Measurements from ENCODE around the gene SOX6.

DNA sequence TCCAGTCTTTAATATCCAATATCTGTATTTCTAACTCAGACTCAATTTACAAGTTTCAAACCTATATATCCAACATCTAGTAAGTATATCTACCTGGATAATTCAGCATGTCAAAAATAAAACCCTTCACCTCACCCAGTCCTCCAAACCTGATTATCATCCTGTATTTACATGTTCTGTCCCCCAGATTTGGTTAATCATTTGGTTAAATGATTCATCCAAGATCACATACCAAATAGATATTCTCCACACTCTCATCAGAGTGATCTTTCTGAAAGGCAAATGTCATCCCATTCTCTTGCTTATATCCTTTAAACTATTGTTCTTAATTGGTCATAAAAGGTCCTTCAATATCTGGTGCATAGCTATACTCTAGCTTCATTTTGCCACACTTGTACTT lies 199.0 kb downstream of the SOX6 start:
- TF ChIP-seq CREB1 (CRISPR knock-in tag; IDR thresholded peaks at IDR 0.05; ENCODE audit: low read depth): no peak
- no peak for TF ChIP-seq STAT1 (IDR thresholded peaks at IDR 0.05; ENCODE audit: unreplicated experiment)
- no peak for TF ChIP-seq POLR2AphosphoS5 (IDR thresholded peaks at IDR 0.05; ENCODE audit: low read depth)
- TF ChIP-seq, protein P1, sequence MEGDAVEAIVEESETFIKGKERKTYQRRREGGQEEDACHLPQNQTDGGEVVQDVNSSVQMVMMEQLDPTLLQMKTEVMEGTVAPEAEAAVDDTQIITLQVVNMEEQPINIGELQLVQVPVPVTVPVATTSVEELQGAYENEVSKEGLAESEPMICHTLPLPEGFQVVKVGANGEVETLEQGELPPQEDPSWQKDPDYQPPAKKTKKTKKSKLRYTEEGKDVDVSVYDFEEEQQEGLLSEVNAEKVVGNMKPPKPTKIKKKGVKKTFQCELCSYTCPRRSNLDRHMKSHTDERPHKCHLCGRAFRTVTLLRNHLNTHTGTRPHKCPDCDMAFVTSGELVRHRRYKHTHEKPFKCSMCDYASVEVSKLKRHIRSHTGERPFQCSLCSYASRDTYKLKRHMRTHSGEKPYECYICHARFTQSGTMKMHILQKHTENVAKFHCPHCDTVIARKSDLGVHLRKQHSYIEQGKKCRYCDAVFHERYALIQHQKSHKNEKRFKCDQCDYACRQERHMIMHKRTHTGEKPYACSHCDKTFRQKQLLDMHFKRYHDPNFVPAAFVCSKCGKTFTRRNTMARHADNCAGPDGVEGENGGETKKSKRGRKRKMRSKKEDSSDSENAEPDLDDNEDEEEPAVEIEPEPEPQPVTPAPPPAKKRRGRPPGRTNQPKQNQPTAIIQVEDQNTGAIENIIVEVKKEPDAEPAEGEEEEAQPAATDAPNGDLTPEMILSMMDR (conservative IDR thresholded peaks at IDR 0.05; ENCODE audit: low read depth in 2 of 2): no peak
- TF ChIP-seq JUNB (IDR thresholded peaks at IDR 0.05; ENCODE audit: unreplicated experiment): no peak

All from GM23338 (cell line).